Adipocyte (in vitro differentiated cells): ENCODE data around the gene MYO5B.
"Not testable (repeated sequence)": the region's sequence is repeated elsewhere in the genome, so short reads cannot be mapped to it uniquely, and the experiment has no call there.

Experiments
- DNase-seq: peaks from one replicate; pipeline ENCODE4 v3.0.0-alpha.2; 2015; ENCODE audit warnings: low read depth
- H3K27me3 ChIP-seq: replicated peaks from 2 replicates; pipeline ENCODE4 v1.7.0; 2013; ENCODE audit warnings: mild to moderate bottlenecking, low read length, moderate library complexity; ENCODE audit not compliant: control insufficient read depth, insufficient read depth
- H3K36me3 ChIP-seq: 2 replicates; pipeline ENCODE4 v1.7.0; 2013; ENCODE audit warnings: low read length, mild to moderate bottlenecking, moderate library complexity; ENCODE audit not compliant: control insufficient read depth, insufficient read depth, severe bottlenecking
- H3K4me1 ChIP-seq: 2 replicates; pipeline ENCODE4 v1.7.0; 2013; ENCODE audit warnings: mild to moderate bottlenecking, low read length, moderate library complexity; ENCODE audit not compliant: control insufficient read depth, insufficient read depth
- H3K4me3 ChIP-seq: 2 replicates; pipeline ENCODE4 v1.7.0; 2013; ENCODE audit warnings: mild to moderate bottlenecking, low read length, moderate library complexity
- H3K9ac ChIP-seq: 2 replicates; pipeline ENCODE4 v1.7.0; 2013; ENCODE audit warnings: mild to moderate bottlenecking, low read length, moderate library complexity
- H3K9me3 ChIP-seq: 2 replicates; pipeline ENCODE4 v1.7.0; 2013; ENCODE audit warnings: mild to moderate bottlenecking, low read length, moderate library complexity; ENCODE audit not compliant: control insufficient read depth

Gene MYO5B

GRCh38 chr18:50096766-50097435 is 98.0 kb downstream of the MYO5B start:
- no peak overlapping the region for H3K9ac ChIP-seq
- H3K27me3 ChIP-seq = peaks cover 10% of the 10 kb centered on the region
- H3K4me3 ChIP-seq = no peak overlapping the region
- no peak for DNase-seq
- no peaks in the 10 kb centered on the region for H3K9me3 ChIP-seq
- peaks cover 6% of the 10 kb centered on the region for H3K4me1 ChIP-seq
- H3K36me3 ChIP-seq = no peaks in the 10 kb centered on the region

- not testable (repeated sequence) for H3K36me3 ChIP-seq, DNase-seq, H3K4me1 ChIP-seq, H3K9ac ChIP-seq, H3K4me3 ChIP-seq, H3K9me3 ChIP-seq
- H3K27me3 ChIP-seq = peaks cover 19% of the 10 kb centered on the region
Measured at GRCh38 chr18:50094786-50095185, 100.2 kb downstream of the MYO5B start.

- no peaks in the 10 kb centered on the region for H3K4me1 ChIP-seq
- no peaks in the 10 kb centered on the region for H3K36me3 ChIP-seq
- H3K27me3 ChIP-seq = peaks cover 19% of the 10 kb centered on the region
- H3K9ac ChIP-seq = no peak overlapping the region
- no peaks in the 10 kb centered on the region for H3K9me3 ChIP-seq
- DNase-seq = no peak
- no peak overlapping the region for H3K4me3 ChIP-seq
Measured at GRCh38 chr18:50094221-50094773, 100.7 kb downstream of the MYO5B start.

GRCh38 chr18:50093366-50094064 is 101.4 kb downstream of the MYO5B start:
- Histone ChIP-seq H3K9me3 (no peaks in the 10 kb centered on the region), H3K9ac (no peak overlapping the region), H3K36me3 (no peaks in the 10 kb centered on the region), H3K27me3 (peaks cover 19% of the 10 kb centered on the region), H3K4me1 (no peaks in the 10 kb centered on the region), H3K4me3 (no peak overlapping the region)
- no peak for DNase-seq

- H3K9ac ChIP-seq = no peak overlapping the region
- H3K36me3 ChIP-seq = no peaks in the 10 kb centered on the region
- H3K4me3 ChIP-seq = no peak overlapping the region
- H3K4me1 ChIP-seq = no peaks in the 10 kb centered on the region
- H3K9me3 ChIP-seq = no peaks in the 10 kb centered on the region
- peaks cover 19% of the 10 kb centered on the region for H3K27me3 ChIP-seq
- DNase-seq = no peak
Measured at GRCh38 chr18:50092245-50092805, 102.6 kb downstream of the MYO5B start.

GRCh38 chr18:50091509-50092244 is 103.3 kb downstream of the MYO5B start:
- Histone ChIP-seq H3K4me1 (no peaks in the 10 kb centered on the region), H3K4me3 (no peak overlapping the region), H3K9me3 (no peaks in the 10 kb centered on the region), H3K27me3 (peaks cover 19% of the 10 kb centered on the region), H3K9ac (no peak overlapping the region), H3K36me3 (no peaks in the 10 kb centered on the region)
- DNase-seq = no peak

- Histone ChIP-seq H3K4me3 (no peak overlapping the region), H3K36me3 (no peaks in the 10 kb centered on the region), H3K9me3 (no peaks in the 10 kb centered on the region), H3K4me1 (no peaks in the 10 kb centered on the region), H3K27me3 (peaks cover 19% of the 10 kb centered on the region), H3K9ac (no peak overlapping the region)
- no peak for DNase-seq
Measured at GRCh38 chr18:50090370-50091312, 104.3 kb downstream of the MYO5B start.

GRCh38 chr18:50089702-50090101 is 105.2 kb downstream of the MYO5B start:
- Histone ChIP-seq H3K4me1 (no peaks in the 10 kb centered on the region), H3K4me3 (no peak overlapping the region), H3K9ac (no peak overlapping the region), H3K36me3 (no peaks in the 10 kb centered on the region), H3K9me3 (no peaks in the 10 kb centered on the region), H3K27me3 (peaks cover 19% of the 10 kb centered on the region)
- no peak for DNase-seq

- Histone ChIP-seq H3K9me3 (no peaks in the 10 kb centered on the region), H3K4me3 (no peak overlapping the region), H3K4me1 (no peaks in the 10 kb centered on the region), H3K36me3 (no peaks in the 10 kb centered on the region), H3K9ac (no peak overlapping the region), H3K27me3 (peaks cover 21% of the 10 kb centered on the region)
- DNase-seq = no peak
Measured at GRCh38 chr18:50083708-50084107, 111.2 kb downstream of the MYO5B start.

- Histone ChIP-seq H3K4me1 (no peaks in the 10 kb centered on the region), H3K9me3 (no peaks in the 10 kb centered on the region), H3K36me3 (no peaks in the 10 kb centered on the region), H3K9ac (no peak overlapping the region), H3K27me3 (peaks cover 37% of the 10 kb centered on the region), H3K4me3 (no peak overlapping the region)
- DNase-seq = no peak
Measured at GRCh38 chr18:50080932-50081560, 113.9 kb downstream of the MYO5B start.
